Stimulated activated CD4-positive, alpha-beta T cell treated with anti-CD3 and anti-CD28 coated beads, Interleukin-15, amount 100 ng/mL, for 1 hour (primary cell): ENCODE measurements around the gene TTBK1.

ENCODE experiments used
- DNase-seq, 2 donors: peaks; one replicate each; pipeline ENCODE4 v3.0.0-alpha.2; 2020; ENCODE audit warnings: low read depth in 1 of 2, low spot score in 1 of 2

Gene TTBK1

DNA sequence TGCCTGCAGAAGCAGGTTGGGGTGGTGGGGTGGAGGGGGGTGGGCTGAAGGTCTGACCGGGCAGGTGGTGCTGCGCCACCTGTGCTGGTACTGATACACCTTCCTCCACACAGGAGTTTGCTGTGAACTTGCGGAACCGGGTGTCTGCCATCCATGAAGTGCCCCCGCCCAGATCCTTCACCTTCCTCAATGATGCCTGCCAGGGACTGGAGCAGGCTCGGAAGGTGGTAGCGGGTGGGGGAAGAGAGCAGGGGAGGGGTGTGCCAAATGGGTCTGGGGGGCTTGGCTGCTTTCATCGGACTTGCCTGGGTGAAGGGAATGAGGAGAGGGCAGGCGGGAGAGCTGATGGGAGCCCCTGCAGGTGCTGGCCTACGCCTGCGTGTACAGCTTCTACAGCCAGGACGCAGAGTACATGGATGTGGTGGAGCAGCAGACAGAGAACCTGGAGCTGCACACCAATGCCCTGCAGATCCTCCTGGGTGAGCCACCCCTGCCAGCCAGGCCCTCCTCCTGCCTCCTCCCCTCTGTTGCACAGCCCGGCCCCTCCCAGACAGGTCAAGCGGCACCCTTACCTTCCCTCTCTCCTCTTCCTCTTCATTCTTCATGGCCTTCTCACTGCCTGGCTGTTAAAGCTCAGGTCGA is 20.7 kb upstream of the TTBK1 start:
- no peak for DNase-seq

DNA sequence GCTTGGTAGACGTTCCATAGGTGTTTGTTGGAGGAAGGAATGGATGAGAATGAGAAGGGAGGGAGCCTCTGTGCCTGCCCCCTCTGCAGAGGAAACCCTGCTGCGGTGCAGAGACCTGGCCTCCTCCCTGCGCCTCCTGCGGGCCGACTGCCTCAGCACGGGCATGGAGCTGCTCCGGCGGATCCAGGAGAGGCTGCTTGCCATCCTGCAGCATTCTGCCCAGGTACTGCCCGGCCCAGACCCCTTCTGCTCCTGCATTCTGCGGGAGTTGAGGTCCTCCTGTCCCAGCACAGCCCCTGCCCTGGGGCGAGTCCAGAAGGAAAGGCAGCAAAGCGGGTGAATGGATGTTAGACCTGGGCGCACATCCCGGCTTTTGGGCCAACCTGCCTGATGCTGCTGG is 20.1 kb upstream of the TTBK1 start:
- no peak for DNase-seq

DNA sequence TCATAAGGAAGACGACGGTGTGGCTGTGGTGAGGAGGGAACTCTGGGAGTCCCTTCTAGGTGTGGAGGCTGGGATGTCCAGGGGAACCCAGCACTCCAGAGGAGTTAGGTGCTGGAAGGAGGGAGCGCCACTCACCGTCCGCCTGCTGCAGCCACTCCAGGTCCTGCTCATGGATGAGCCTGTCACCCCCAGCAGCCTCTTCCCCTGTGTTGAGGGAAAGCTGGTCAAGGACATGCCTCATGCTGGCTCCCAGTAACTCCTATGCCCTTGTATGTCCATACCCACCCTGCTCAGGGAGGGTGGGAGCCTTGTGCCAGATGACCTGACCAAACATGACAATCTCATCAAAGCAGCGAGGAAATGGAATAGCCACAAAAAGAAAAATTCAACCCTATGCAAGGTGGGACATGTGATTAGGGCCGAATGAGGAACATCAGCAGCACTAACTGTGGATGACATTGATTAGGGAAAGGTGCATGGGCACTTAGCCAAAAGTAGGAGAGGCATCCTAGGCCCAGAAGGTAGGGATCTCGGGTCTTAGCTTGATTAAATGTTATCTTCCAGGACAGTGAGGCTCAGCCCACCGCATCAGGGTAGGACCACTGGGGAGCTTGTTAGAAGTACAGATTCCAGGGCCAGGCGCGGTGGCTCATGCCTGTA is 17.0 kb upstream of the TTBK1 start:
- no peak for DNase-seq

DNA sequence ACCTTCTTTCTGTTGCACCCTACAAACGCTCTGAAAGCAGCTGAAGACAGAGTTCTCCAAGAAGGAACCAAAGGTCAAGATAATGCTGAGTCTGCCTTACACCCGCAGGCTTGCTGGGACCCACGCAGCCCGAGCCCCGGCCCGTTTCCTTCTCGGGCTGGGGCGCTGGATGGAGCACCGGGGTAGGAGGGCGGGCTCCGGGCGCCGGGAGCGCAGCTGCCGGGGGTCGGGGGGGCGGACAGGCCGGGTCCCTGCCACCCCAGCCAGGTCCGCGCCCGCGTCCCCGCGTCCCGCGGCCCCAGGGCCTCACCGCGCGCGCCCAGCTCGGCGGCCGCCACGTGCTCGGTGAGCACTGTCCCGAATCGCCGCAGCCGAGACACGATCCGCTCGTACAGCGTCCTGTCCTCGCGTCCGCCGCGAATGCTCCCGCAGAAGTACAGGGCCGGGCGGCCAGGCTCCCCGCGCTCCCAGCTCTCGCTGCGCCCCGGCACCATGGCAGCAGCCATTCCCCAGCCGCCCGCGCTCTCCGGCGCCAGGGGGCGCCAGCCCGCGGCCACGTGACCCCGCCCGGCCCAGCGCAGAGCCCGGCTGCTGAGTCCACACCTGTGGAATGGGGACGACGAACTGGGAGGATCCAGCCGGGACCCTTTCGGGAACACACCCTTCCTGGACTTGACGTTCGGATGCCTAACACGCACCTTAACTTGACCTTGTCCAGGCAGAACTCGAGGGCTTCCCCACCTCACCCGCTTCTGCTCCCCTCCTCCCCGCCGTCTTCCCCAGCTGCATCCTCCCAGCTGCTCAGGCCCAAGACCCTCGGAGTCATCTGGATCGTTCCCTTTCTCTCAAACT is 14.1 kb upstream of the TTBK1 start, which contains the start of gene DNPH1:
DNPH1 (minus strand) TSS at position 531 of the 852 bp plus-strand sequence; CDS start at position 506, 25 bp downstream.
- peak; percentile 68 to 80 for DNase-seq

DNA sequence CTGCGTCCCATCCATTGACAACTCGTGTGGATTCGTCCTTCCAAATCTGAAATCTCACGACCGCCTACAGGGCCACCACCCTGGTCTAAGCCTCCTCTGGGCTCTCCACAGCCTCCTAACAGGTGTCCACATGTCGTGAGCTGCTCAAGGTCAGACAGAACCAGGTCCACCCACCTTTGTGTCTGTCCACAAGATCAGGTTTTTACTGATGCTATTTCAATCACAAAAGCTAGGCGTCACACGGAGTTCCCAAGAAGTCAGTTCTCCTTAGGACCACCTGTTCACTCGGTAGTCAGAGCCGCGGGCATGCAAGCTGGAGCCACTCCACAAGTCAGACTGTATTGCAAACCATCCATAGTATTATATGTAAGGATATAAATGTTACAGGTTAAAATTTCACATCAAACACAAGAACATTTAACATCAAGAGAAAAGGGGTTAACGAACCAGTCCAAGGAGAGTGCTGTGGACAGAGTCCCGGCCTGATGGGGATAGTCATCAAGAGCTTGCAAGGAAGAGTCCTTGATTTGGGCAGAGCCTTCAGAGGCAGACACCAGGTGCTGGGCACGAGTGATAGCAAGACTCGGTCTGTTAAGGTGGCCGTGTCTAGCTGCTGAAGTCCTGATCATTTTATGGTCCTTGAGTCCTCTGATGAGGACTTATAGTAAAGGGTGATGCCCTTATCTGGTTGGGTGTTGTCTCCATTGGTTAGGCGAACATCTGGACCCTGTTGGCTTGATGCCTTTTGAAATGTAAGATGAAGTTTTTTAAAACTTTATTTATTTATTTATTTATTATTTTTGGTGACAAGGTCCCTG is 13.3 kb upstream of the TTBK1 start:
- DNase-seq, result no peak

DNA sequence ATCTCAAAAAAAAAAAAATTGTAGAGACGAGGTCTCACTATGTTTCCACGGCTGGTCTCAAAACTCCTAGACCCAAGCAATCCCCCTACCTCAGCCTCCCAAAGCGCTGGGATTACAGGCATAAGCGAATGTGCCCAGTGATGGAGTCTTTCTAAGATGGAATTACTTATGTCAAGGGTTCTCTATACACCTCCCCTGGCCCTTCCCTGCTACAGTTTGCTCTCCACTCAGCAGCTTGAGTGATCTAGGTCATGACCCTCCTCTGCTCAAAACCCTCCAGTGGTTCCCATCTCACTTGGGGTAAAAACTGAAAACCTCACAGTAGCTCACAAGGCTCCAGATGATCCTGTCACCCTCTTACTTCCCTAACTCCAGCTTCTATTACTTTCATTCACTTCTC is 12.2 kb upstream of the TTBK1 start:
- no peak for DNase-seq

DNA sequence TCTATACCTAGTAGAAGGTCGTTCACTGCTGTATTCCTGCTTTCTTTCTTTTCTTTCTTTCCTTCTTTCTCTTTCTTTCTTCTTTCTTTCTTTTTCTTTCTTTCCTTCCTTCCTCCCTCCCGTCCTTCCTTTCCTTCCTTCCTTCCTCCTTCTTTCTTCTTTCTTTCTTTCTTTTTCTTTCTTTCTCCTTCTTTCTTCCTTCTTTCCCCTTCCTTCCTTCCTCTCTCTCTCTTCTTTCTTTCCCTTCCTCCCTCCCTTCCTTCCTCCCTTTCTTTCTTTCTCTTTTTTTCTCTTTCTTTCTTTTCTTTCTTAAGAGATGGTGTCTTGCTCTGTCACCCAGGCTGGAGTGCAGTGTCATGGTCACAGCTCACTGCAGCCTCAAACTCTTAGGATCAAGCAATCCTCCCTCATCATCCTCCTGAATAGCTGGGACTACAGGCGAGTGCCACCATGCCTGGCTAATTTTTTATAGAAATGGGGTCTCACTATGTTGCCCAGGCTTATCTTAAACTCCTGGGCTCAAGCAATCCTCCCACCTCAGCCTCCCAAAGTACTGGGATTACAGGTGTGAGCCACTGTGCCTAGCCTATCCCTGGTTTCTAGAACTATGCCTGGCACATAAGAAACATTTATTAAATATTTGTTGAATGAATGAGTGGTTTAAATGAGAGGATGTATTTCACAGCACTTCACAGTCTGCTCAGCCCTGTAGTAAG is 11.4 kb upstream of the TTBK1 start:
- no peak for DNase-seq

DNA sequence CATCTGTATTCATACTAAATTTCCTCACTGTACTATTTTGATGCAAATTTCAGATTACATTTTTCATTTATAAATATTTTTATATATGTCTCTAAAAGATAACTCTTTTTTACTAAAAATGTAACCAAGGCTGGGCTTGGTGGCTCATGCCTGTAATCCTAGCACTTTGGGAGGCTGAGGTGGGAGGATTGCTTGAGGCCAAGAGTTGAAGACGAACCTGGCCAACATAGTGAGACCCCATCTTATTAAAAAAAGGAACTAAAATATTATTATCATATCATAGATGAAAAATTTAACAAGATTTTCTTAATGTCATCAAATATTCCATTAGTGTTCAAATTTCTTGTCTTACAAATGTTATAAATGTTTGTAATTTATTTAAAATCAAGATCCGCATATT is 7.4 kb upstream of the TTBK1 start:
- DNase-seq, result no peak

DNA sequence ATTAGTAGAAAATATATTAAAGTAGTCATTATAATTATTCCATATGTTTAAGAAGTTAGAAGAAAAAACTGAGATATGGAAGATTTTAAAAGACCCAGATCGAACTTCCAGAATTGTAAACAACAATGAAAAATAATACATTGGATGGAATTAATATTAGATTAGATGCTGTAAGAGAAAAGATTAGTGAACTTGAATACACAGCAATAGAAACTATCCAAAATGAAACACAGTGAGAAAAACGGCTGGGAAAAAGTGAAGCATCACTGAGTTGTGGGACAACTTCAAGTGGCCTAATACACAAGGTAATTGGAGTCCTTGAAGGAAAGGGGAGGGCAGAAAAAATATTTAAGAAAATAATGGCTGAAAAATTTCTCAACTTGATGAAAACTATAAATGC is 4.2 kb upstream of the TTBK1 start:
- DNase-seq, result no peak

DNA sequence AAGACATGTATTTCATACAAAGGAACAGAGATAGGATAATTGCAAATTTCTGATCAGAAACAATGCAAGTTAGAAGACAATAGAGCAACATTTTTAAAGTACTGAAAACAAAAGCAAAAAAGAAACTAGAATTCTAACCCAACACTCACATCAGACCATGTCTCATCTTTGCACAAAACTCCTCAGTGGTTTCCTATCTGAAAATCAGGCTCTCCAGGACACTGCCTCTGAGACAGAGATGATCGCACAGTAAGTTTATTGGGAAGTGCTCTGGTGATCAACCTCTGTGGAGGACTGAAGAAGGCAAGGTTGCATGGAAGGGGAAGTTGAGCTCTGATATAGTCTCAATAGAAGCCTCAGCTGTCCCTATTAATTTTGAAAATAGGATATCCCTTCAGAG is 2.3 kb upstream of the TTBK1 start:
- DNase-seq, result no peak

DNA sequence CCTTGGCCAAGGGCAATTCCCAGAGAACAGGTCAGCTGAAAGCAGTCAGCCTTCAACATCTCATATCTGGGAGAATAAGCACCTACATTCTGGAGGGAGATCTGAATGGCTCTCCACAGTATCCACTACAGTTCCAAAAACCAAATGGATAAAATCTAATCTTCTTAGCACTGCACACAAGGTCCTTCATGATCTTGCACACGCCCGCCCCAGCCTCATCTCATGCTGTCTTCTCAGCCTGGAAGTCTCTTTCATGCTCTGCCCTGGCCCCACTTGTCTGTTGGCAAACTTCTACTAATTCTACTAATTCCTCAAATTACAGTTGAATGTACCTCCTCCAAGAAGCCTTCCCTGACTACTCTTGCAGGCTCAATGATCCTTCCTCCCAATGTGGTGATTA is 1.8 kb upstream of the TTBK1 start:
- no peak for DNase-seq

DNA sequence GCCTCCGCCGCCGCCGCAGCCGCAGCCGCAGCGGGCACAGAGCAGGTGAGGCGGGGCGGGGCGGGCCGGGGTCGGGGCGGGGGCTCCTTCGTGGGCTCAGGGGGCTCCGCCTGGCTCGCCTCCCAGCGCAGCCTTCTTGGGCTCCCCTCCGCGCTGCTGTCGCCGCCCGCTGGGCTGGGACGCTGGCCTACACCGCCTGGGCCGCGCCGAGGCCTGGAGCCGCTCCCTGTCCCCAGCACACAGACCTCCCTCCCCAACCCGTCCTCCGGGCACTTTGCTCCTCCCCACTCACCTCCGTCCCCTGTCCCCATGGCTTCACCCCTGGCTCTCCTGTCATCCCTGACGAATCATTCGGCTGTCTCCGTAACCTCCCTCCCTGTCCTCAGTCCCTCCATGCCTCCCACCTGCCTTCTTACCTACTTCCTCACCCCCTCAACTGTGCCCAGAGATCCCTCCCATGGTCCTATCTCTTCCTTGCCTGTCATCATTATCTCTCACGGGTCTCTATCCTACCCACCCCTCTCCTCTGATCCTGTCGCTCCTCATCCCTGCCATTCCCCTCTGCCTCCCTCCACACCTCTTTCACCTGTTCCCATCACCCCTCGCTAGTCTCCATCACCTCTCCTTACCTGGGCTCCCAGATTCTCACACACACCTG is 512 bp downstream of the TTBK1 start:
- no peak for DNase-seq

DNA sequence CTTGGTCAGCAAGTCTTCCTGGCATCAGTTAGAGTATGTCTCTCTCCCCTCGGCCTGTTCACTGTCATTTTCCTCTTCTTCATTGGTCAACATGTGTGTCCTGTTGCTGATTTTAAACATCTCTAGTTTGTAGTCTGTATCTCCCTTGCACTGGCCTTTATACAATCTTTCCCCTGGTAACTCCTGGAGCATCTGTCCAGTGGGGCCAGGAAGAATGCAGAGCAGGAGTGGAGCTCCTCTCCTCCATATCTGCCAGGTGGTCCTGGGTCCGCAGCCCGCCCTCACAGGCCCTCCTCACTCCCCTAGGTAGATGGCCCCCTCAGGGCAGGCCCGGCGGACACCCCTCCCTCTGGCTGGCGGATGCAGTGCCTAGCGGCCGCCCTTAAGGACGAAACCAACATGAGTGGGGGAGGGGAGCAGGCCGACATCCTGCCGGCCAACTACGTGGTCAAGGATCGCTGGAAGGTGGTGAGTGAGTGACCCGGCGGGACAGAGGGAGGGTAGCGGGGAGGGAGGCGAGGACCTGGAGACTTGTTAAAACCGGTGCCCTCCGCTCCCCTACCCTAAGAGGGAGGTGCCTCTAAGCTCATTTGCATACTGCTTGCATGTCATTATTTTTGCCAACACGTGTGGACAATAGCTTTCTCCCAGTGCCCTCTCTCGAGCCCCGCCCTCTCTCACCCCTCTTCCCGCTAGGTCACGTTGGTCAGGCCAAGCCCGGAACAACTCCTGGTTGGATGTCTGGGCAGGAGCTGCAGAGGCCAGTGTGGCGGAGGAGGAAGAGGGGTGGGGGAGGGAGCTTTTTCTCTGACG is 3.2 kb downstream of the TTBK1 start:
- no peak for DNase-seq

DNA sequence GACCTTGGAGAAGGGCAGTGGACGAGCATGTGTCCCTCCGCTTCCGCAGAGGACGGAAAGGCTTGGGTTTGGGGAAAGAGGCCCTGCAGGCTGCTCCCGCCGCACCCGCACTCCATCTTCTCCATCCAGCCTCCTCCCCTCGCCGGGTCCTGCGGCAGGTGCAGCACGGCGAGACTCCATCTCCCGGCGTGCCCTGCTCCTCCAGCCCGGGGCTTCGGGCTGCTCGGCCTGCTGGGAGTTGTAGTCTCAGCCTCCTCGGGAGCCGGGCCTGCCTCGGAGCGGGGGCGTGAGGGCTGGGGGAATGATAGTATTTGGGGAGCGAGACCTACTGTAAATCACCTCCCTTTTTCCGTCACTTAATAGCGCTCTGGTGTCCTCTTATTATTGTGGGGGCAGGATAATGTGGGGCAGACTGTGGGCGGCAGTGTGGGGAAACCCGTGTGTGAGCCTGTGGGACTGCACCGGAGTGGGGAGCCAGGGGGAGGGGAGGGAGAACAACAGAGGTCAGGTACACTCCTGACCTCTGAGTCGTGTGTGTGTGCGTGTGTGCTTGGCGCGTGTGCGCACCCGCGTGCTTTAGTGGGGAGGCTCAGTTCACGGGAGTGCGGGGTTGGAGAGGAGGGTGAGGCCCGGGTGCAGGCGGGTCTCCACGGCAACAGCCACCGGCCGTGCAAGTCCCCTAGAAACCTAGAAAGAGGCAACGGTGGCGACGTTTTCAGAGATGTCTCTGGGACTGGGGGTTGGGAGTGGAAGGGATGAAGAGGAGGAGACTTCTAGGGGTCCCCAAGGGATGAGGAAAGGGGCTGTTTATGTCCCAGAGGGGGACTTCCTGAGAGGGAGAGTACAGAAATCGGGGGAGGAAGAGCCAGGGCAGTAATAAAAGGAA is 4.1 kb downstream of the TTBK1 start:
- peak; percentile 52 to 68 for DNase-seq

DNA sequence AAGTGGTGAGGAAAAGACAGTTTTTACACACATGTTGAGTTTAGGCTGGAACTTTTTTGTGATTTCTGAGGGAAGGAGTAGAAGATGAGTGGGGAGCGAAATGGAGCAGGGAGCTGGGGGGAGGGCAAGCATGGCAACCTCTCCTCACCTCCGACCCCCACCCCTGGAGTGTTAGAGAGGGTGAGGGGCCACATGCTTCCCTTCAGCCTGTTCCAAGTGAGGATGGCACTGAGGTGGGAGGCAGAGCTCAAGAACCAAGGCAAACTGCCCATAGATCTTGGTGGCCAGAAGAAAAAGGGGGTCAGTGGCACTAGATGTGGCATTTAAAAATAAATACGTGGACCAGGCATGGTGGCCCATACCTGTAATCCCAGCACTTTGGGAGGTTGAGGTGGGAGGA is 4.8 kb downstream of the TTBK1 start:
- DNase-seq, result no peak

DNA sequence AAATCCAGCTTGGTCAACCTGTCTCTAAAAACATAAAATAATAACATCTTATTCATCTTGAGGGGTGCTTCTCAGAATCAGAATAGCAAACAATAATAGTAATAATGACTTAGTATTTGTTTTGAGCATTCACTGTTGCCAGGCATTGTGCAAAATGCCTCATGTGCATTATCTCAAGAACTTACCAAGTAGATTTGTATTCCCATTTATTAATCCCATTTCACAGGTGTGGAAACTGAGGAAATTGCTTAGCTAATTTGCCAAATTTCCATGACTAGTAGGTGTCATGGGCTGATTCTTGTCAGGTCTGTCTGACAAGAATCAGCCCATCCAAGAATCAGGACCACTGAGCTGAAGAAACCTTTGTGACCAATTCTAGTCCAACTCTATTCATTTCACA is 5.5 kb downstream of the TTBK1 start:
- DNase-seq, result no peak

DNA sequence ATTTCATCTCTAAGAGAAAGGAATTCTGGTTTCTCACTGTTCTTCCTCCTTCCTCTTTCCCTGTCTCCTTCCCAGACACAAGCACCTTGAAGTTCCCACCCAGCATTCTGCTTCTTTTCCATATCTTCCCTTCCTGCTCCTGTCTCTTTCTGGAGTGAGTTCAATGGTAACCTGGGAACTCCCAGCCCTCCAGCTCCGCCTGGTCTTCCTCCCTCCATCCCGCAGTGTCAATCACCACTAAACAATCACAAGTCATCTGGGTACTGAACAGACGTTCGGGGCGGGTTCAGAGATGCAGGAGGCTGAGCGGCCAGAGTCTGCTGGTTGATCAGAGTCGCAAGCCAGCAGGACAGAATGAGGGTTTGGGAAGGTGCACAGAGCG is 7.7 kb downstream of the TTBK1 start:
- no peak for DNase-seq

DNA sequence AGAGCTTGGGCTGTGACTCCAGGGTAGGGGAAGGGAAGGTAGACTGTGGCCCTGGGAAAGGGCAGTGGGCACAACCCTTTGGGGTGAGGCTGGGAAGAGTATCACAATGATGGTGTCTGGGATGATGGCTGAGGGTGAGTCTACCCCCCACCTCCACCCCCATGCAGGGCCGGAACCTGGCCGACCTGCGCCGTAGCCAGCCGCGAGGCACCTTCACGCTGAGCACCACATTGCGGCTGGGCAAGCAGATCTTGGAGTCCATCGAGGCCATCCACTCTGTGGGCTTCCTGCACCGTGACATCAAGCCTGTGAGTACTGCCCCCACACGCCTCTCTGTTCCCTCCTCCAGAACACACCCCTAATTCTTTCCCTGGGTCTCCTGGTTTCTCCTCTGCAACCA is 10.1 kb downstream of the TTBK1 start:
- DNase-seq, result no peak
